Mesodermal cell (in vitro differentiated cells): Measurements from ENCODE around the gene SLC19A1.
"Not testable (repeated sequence)": the region's sequence is repeated elsewhere in the genome, so short reads cannot be mapped to it uniquely, and the experiment has no call there.

Source experiments
- H3K27ac ChIP-seq: 2 replicates; pipeline ENCODE4 v1.7.0; 2013; ENCODE audit warnings: mild to moderate bottlenecking, low read depth, low read length, moderate library complexity; ENCODE audit not compliant: severe bottlenecking
- H3K36me3 ChIP-seq: 2 replicates; pipeline ENCODE4 v1.7.1; 2013; ENCODE audit warnings: mild to moderate bottlenecking, low read length, moderate library complexity; ENCODE audit not compliant: control insufficient read depth, insufficient read depth
- H3K4me1 ChIP-seq: one replicate; pipeline ENCODE4 v1.7.1; 2013; ENCODE audit warnings: mild to moderate bottlenecking, low read length; ENCODE audit not compliant: insufficient read depth, control insufficient read depth, poor library complexity, severe bottlenecking
- H3K4me3 ChIP-seq: 2 replicates; pipeline ENCODE4 v1.7.0; 2013; ENCODE audit warnings: low read length, control low read depth, mild to moderate bottlenecking; ENCODE audit not compliant: insufficient read depth, poor library complexity, severe bottlenecking; ENCODE audit errors: extremely low read depth
- H3K9me3 ChIP-seq: 2 replicates; pipeline ENCODE4 v1.7.1; 2013; ENCODE audit warnings: mild to moderate bottlenecking, low read length, moderate library complexity; ENCODE audit not compliant: control insufficient read depth
- WGBS, 2 experiments: methylation state at CpG; one replicate each; pipeline ENCODE4 v1.1.5; 2013; ENCODE audit warnings: missing lambda C conversion rate in 2 of 2; ENCODE audit not compliant: insufficient coverage in 2 of 2; 5-methylcytosine and 5-hydroxymethylcytosine counted together

The SLC19A1 gene

DNA sequence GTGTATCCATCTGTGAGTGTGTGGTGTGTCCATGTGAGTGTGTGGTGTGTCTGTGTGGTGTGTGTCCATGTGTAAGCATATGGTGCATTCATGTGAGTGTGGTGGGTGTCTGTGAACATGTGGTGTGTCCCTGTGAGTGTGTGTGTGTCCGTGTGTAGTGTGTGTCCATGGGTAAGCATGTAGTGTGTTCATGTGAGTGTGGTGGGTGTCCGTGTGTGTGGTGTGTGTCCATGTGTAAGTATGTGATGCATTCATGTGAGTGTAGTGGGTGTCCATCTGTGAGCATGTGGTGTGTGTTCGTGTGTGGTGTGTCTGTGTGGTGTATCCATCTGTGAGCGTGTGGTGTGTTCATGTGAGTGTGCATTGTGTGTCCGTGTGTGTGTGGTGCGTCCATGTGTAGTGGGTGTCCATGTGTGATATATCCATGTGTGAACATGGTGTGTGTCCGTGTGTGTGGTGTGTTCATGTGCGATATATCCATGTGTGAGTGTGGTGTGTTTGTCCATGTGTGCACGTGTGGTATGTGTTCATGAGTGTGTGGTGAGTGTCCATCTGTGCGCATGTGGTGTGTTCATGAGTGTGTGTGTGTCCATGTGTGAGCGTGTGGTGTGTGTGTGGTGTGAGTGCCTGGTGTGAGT lies 12.3 kb downstream of the SLC19A1 start:
- peaks cover 48% of the 10 kb centered on the region for H3K36me3 ChIP-seq
- WGBS, 2 experiments, result 94 to 97% methylated on average over 11 of the region's 11 CpGs
- peaks cover 14% of the 10 kb centered on the region for H3K4me1 ChIP-seq
- no peak overlapping the region for H3K4me3 ChIP-seq
- H3K9me3 ChIP-seq, result no peaks in the 10 kb centered on the region
- H3K27ac ChIP-seq, result no peak overlapping the region

- peaks cover 7% of the 10 kb centered on the region for H3K4me1 ChIP-seq
- H3K4me3 ChIP-seq, result no peak overlapping the region
- H3K36me3 ChIP-seq, result peaks cover 48% of the 10 kb centered on the region
- no peaks in the 10 kb centered on the region for H3K9me3 ChIP-seq
- WGBS, 2 experiments, result 89 to 92% methylated on average over 16 to 20 of the region's 20 CpGs
- H3K27ac ChIP-seq, result no peak overlapping the region
These were observed 13.1 kb downstream of the SLC19A1 start for GRCh38 chr21:45528981-45529784.

GRCh38 chr21:45528028-45528705 lies 14.1 kb downstream of the SLC19A1 start:
- no peaks in the 10 kb centered on the region for H3K4me1 ChIP-seq
- H3K4me3 ChIP-seq, result no peak overlapping the region
- H3K36me3 ChIP-seq, result peaks cover 54% of the 10 kb centered on the region
- H3K9me3 ChIP-seq, result no peaks in the 10 kb centered on the region
- WGBS, 2 experiments, result 95 to 96% methylated on average over 15 to 17 of the region's 18 CpGs
- no peak overlapping the region for H3K27ac ChIP-seq

GRCh38 chr21:45527151-45527999 lies 14.9 kb downstream of the SLC19A1 start:
- not testable (repeated sequence) for H3K27ac ChIP-seq, H3K9me3 ChIP-seq, H3K4me1 ChIP-seq, H3K4me3 ChIP-seq
- peaks cover 61% of the 10 kb centered on the region for H3K36me3 ChIP-seq
- 94 to 95% methylated on average over 17 to 18 of the region's 19 CpGs for WGBS, 2 experiments

- Histone ChIP-seq H3K27ac (no peak overlapping the region), H3K4me3 (no peak overlapping the region)
- WGBS, 2 experiments, result 94 to 98% methylated on average over 8 to 9 of the region's 11 CpGs
These were observed 16.3 kb downstream of the SLC19A1 start for GRCh38 chr21:45525910-45526306.

GRCh38 chr21:45525153-45525909 lies 16.9 kb downstream of the SLC19A1 start:
- H3K4me1 ChIP-seq, result no peaks in the 10 kb centered on the region
- no peak overlapping the region for H3K4me3 ChIP-seq
- H3K9me3 ChIP-seq, result peaks cover 12% of the 10 kb centered on the region
- WGBS, 2 experiments, result 95 to 97% methylated on average over 27 to 29 of the region's 29 CpGs
- H3K36me3 ChIP-seq, result peaks cover 66% of the 10 kb centered on the region
- H3K27ac ChIP-seq, result no peak overlapping the region

More at GRCh38 chr21:45525910-45526306, 16.3 kb downstream of the SLC19A1 start:
- Histone ChIP-seq H3K36me3 (peaks cover 65% of the 10 kb centered on the region), H3K4me1 (no peaks in the 10 kb centered on the region), H3K9me3 (peaks cover 9% of the 10 kb centered on the region)

DNA sequence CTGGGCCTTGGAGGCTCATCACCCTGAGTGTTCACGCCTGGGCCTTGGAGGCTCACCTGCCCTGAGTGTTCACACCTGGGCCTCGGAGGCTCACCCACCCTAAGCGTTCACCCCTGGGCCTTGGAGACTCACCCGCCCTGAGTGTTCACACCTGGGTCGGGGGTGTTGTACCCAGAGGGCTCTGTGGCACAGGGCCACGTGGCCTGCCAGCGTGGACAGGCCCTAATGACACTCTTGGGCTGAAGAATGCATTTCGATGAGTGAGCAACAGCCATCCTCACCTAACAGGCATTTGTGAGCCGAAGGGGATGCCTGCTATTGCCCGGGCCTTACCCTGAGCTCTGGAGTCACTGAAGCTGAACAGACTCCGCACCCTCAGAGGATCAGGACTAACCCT lies 17.5 kb downstream of the SLC19A1 start:
- 95 to 98% methylated on average over 10 to 11 of the region's 11 CpGs for WGBS, 2 experiments
- peaks cover 14% of the 10 kb centered on the region for H3K9me3 ChIP-seq
- H3K4me1 ChIP-seq, result no peaks in the 10 kb centered on the region
- H3K36me3 ChIP-seq, result peaks cover 61% of the 10 kb centered on the region
- H3K4me3 ChIP-seq, result no peak overlapping the region
- no peak overlapping the region for H3K27ac ChIP-seq

GRCh38 chr21:45523411-45524101 lies 18.7 kb downstream of the SLC19A1 start:
- WGBS, 2 experiments, result 95 to 98% methylated on average over 7 to 14 of the region's 16 CpGs
- Histone ChIP-seq H3K9me3 (peaks cover 22% of the 10 kb centered on the region), H3K27ac (no peak overlapping the region), H3K4me1 (no peaks in the 10 kb centered on the region), H3K4me3 (no peak overlapping the region), H3K36me3 (peaks cover 57% of the 10 kb centered on the region)

DNA sequence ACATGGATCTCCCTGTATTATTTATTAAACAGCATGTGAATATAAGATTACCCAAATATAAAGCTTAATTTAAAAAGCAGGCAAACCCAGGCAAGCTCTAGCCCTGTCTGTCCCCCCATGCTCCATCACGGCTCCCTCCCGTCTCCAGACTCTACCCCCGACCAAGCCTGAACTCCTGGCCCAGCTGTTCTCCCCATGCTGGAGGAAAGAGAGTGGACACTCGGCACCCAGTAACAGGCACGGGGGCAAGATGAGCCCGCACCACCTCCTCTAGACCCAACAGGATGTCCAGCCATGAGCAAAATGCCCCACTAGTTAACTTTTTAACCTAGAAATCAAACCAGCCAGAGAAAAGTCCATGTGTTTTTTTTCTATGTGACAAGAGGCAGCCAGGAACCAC lies 19.3 kb downstream of the SLC19A1 start:
- 96 to 100% methylated on average over 4 to 5 of the region's 6 CpGs for WGBS, 2 experiments
- no peak overlapping the region for H3K4me3 ChIP-seq

More for the DNA sequence above, 19.3 kb downstream of the SLC19A1 start:
- peaks cover 22% of the 10 kb centered on the region for H3K9me3 ChIP-seq
- H3K36me3 ChIP-seq, result peaks cover 57% of the 10 kb centered on the region
- H3K27ac ChIP-seq, result no peak overlapping the region
- no peaks in the 10 kb centered on the region for H3K4me1 ChIP-seq
